ENCODE measurements around the gene LRRC3B. TPM values are rescaled to one million over a fixed set of nuclear protein-coding genes. Genes with fewer than 3 reads are reported as not detected.

The LRRC3B gene
- total and polyA plus RNA-seq, 2 donors (not counting 3 experiments of a cell fraction or from before 2014, with no cell fraction given): not detected

GRCh38 chr3:26682406-26682805 is 59.8 kb downstream of the LRRC3B start:
- no peak for TF ChIP-seq POLR2AphosphoS5 (IDR thresholded peaks at IDR 0.05; ENCODE audit: insufficient read depth, low read depth, low read length)
- H2AFZ ChIP-seq (ENCODE audit: low read depth, low read length): no peak overlapping the region
- H3K4me1 ChIP-seq (ENCODE audit: control insufficient read depth, extremely low read depth, insufficient read depth, low read length): no peaks in the 10 kb centered on the region
- no peak overlapping the region for H3K9ac ChIP-seq (replicated peaks; ENCODE audit: extremely low read depth, insufficient read depth, low read length)
- dilution Hi-C loops (cut with MboI; ENCODE audit: extremely low pct_ligation_motif_present, low sequenced_read_pairs) (no loop called here), intact Hi-C loops (cut with micrococcal nuclease) (no loop called here)
- no TSS peak for BruUV-seq (replicated peaks)
- H3K27ac ChIP-seq (ENCODE audit: insufficient read depth, low read depth, low read length): no peak overlapping the region
- no peaks in the 10 kb centered on the region for H3K27me3 ChIP-seq (ENCODE audit: control insufficient read depth in 2 of 2, insufficient read depth in 2 of 2, low read length in 2 of 2)
- DNase-seq (ENCODE audit: low read depth, low spot score): no peak
- H3K9me3 ChIP-seq (replicated peaks; ENCODE audit: control insufficient read depth, insufficient read depth, low read length): peaks cover 3% of the 10 kb centered on the region
- no peaks in the 10 kb centered on the region for H3K79me2 ChIP-seq (ENCODE audit: control insufficient read depth, insufficient read depth, low read length)
- H4K20me1 ChIP-seq (replicated peaks; ENCODE audit: control insufficient read depth, extremely low read depth, insufficient read depth, low read length): no peaks in the 10 kb centered on the region
- ChIA-PET POLR2A (no interaction called here), CTCF (no interaction called here)
- H3K4me2 ChIP-seq (ENCODE audit: insufficient read depth, low read length): no peak overlapping the region
- no peak for FAIRE-seq
- H3K9me1 ChIP-seq (replicated peaks; ENCODE audit: control insufficient read depth, extremely low read depth, insufficient read depth, low read length): no peaks in the 10 kb centered on the region
- no peak overlapping the region for H3K4me3 ChIP-seq (replicated peaks in 1 of 3; ENCODE audit: insufficient read depth in 1 of 3, low read depth in 1 of 3, low read length in 3 of 3)
- no peaks in the 10 kb centered on the region for H3K36me3 ChIP-seq (ENCODE audit: control insufficient read depth in 2 of 2, extremely low read depth in 1 of 2, insufficient read depth in 2 of 2, low read length in 2 of 2)

GRCh38 chr3:26683902-26684301 is 61.3 kb downstream of the LRRC3B start:
- POLR2A ChIA-PET: no interaction called here
- Histone ChIP-seq H3K27ac (ENCODE audit: insufficient read depth, low read depth, low read length) (no peak overlapping the region), H3K27me3 (ENCODE audit: control insufficient read depth in 2 of 2, insufficient read depth in 2 of 2, low read length in 2 of 2) (no peaks in the 10 kb centered on the region), H3K4me1 (ENCODE audit: control insufficient read depth, extremely low read depth, insufficient read depth, low read length) (no peaks in the 10 kb centered on the region), H3K79me2 (ENCODE audit: control insufficient read depth, insufficient read depth, low read length) (no peaks in the 10 kb centered on the region), H3K9me1 (replicated peaks; ENCODE audit: control insufficient read depth, extremely low read depth, insufficient read depth, low read length) (no peaks in the 10 kb centered on the region), H3K4me2 (ENCODE audit: insufficient read depth, low read length) (no peak overlapping the region), H3K9ac (replicated peaks; ENCODE audit: extremely low read depth, insufficient read depth, low read length) (no peak overlapping the region), H3K9me3 (replicated peaks; ENCODE audit: control insufficient read depth, insufficient read depth, low read length) (peaks cover 3% of the 10 kb centered on the region), H2AFZ (ENCODE audit: low read depth, low read length) (no peak overlapping the region), H4K20me1 (replicated peaks; ENCODE audit: control insufficient read depth, extremely low read depth, insufficient read depth, low read length) (no peaks in the 10 kb centered on the region), H3K36me3 (ENCODE audit: control insufficient read depth in 2 of 2, extremely low read depth in 1 of 2, insufficient read depth in 2 of 2, low read length in 2 of 2) (no peaks in the 10 kb centered on the region), H3K4me3 (replicated peaks in 1 of 3; ENCODE audit: insufficient read depth in 1 of 3, low read depth in 1 of 3, low read length in 3 of 3) (no peak overlapping the region)
- no TSS peak for BruUV-seq (replicated peaks)
- DNase-seq (ENCODE audit: low read depth, low spot score) (no peak), FAIRE-seq (no peak)
- CTCF ChIA-PET: no interaction called here
- intact Hi-C loops (cut with micrococcal nuclease) (no loop called here), dilution Hi-C loops (cut with MboI; ENCODE audit: extremely low pct_ligation_motif_present, low sequenced_read_pairs) (no loop called here)
- TF ChIP-seq MYC (IDR thresholded peaks at IDR 0.05; ENCODE audit: low read depth, low read length) (no peak), MAX (IDR thresholded peaks at IDR 0.05; ENCODE audit: insufficient read depth, insufficient read length) (no peak), JUN (IDR thresholded peaks at IDR 0.05; ENCODE audit: borderline replicate concordance, insufficient read depth, insufficient read length, low read depth) (no peak), FOS (IDR thresholded peaks at IDR 0.05; ENCODE audit: borderline replicate concordance, insufficient read depth, low read length) (no peak), EZH2 (IDR thresholded peaks at IDR 0.05; ENCODE audit: borderline replicate concordance, low read depth, low read length, severe bottlenecking) (no peak), POLR2A (IDR thresholded peaks at IDR 0.05; ENCODE audit: low read depth, low read length) (no peak), GATA2 (IDR thresholded peaks at IDR 0.05; ENCODE audit: insufficient read depth, insufficient read length, low read depth, low read length) (no peak), POLR2AphosphoS5 (IDR thresholded peaks at IDR 0.05; ENCODE audit: insufficient read depth, low read depth, low read length) (no peak)

Data from endothelial cell of umbilical vein (primary cell).